HepG2 (cell line): Measurements from ENCODE around the gene TBCEL. TPM values are rescaled to one million over a fixed set of nuclear protein-coding genes. Genes with fewer than 3 reads are reported as not detected.

ENCODE experiments used
- ATAC-seq: fragments of 200-7000 bp; cut with Tn5 transposase; 3 replicates; pipeline ENCODE4 v1.9.1; 2020; ENCODE audit warnings: mild to moderate bottlenecking, moderate library complexity
- BruUV-seq: library from RNA; stranded (reverse); fragments of 400-500 nt; replicated peaks from 2 replicates; lab custom pipeline; 2021; lab: Mats Ljungman, UMichigan
- CTCF ChIA-PET: fragments of 300-600 bp; formaldehyde crosslinking; extraction: SDS; loops from one replicate; lab custom pipeline; 2021; ENCODE audit warnings: low total read pairs, inconsistent platforms, low intra/inter-chr PET ratio; lab: Yijun Ruan, JAX
- POLR2A ChIA-PET: fragments of 350-600 bp; sonication (Branson Sonifier 250); formaldehyde crosslinking; loops from one replicate; lab custom pipeline; 2020; ENCODE audit warnings: antibody characterized with exemption, inconsistent platforms; lab: Yijun Ruan, JAX
- DNase-seq: peaks from one replicate; pipeline ENCODE4 v3.0.0-alpha.2; 2015; ENCODE audit warnings: low spot score
- FAIRE-seq: peaks from 3 replicates; lab custom pipeline; 2011; peaks lifted over from hg19 to GRCh38; lab: Jason Lieb, UNC
- H2AFZ ChIP-seq: one replicate; pipeline ENCODE4 v1.6.1; 2011; ENCODE audit warnings: low read length, inconsistent platforms
- H3K27ac ChIP-seq: fragments of 300-600 bp; 3 replicates; pipeline ENCODE4 v1.8.0; 2011; ENCODE audit warnings: mixed run types, mild to moderate bottlenecking, mixed read lengths, low read length, inconsistent platforms; ENCODE audit not compliant: insufficient read depth; ENCODE audit errors: extremely low read length
- H3K27me3 ChIP-seq, 2 experiments: fragments of 200-600 bp in 1 of 2; 2 replicates in 1 of 2; 3 replicates in 1 of 2; pipeline versions ENCODE4 v1.6.0 to v1.8.0; 2011; ENCODE audit warnings: low read length in 2 of 2, mild to moderate bottlenecking in 2 of 2, moderate library complexity in 2 of 2, inconsistent platforms in 1 of 2; ENCODE audit not compliant: insufficient read depth in 2 of 2, control insufficient read depth in 1 of 2
- H3K36me3 ChIP-seq, 2 experiments: fragments of 200-600 bp in 1 of 2; replicated peaks in 1 of 2; 2 replicates in 1 of 2; 3 replicates in 1 of 2; pipeline versions ENCODE4 v1.5.1 to v1.8.0; 2011; ENCODE audit warnings: low read length in 2 of 2, inconsistent platforms in 1 of 2; ENCODE audit not compliant: insufficient read depth in 2 of 2, control insufficient read depth in 1 of 2
- H3K4me1 ChIP-seq: 2 replicates; pipeline ENCODE4 v1.5.1; 2012; ENCODE audit warnings: low read length, inconsistent platforms; ENCODE audit not compliant: insufficient read depth
- H3K4me2 ChIP-seq: 2 replicates; pipeline ENCODE4 v1.6.0; 2011; ENCODE audit warnings: low read depth, low read length, inconsistent platforms
- H3K4me3 ChIP-seq, 3 experiments: fragments of 200-600 bp in 1 of 3; sonication (generic), shearing (Covaris generic) in 1 of 3; replicated peaks in 1 of 3; 2 replicates each; pipeline ENCODE4 v1.5.1; 2011 to 2016; ENCODE audit warnings: low read length in 3 of 3, inconsistent platforms in 2 of 3, low read depth in 2 of 3, mild to moderate bottlenecking in 2 of 3, control low read depth in 1 of 3, mixed read lengths in 1 of 3; ENCODE audit not compliant: insufficient read depth in 1 of 3
- H3K79me2 ChIP-seq: one replicate; pipeline ENCODE4 v1.6.1; 2011; ENCODE audit warnings: low read length, inconsistent platforms; ENCODE audit not compliant: insufficient read depth
- H3K9ac ChIP-seq: 2 replicates; pipeline ENCODE4 v1.6.0; 2011; ENCODE audit warnings: mild to moderate bottlenecking, low read depth, low read length, inconsistent platforms; ENCODE audit not compliant: insufficient read depth
- H3K9me3 ChIP-seq: 2 replicates; pipeline ENCODE4 v1.5.1; 2012; ENCODE audit warnings: mild to moderate bottlenecking, low read length
- H4K20me1 ChIP-seq: 2 replicates; pipeline ENCODE4 v1.6.0; 2011; ENCODE audit warnings: inconsistent platforms, mild to moderate bottlenecking, low read length, moderate library complexity; ENCODE audit not compliant: insufficient read depth
- CEBPB ChIP-seq: IDR thresholded peaks from 2 replicates; pipeline ENCODE4 v1.6.1; 2011; ENCODE audit warnings: low read depth, low read length, improper control_type of control experiment, borderline replicate concordance
- DNMT3B ChIP-seq: conservative IDR thresholded peaks from 2 replicates; pipeline ENCODE4 v1.6.1; 2016; ENCODE audit warnings: missing biosample characterization, control low read depth
- KAT8 ChIP-seq: IDR thresholded peaks from 2 replicates; pipeline ENCODE4 v1.6.1; 2016; ENCODE audit warnings: missing genetic modification reagents, missing compliant biosample characterization
- KMT2B ChIP-seq: IDR thresholded peaks from 2 replicates; pipeline ENCODE4 v1.6.1; 2016; ENCODE audit warnings: missing genetic modification reagents, missing compliant biosample characterization
- NR3C1 ChIP-seq: sonication (generic); formaldehyde crosslinking; IDR thresholded peaks from 2 replicates; pipeline ENCODE4 v1.4.0; 2020; ENCODE audit warnings: missing genetic modification reagents
- RXRA ChIP-seq: sonication (generic); formaldehyde crosslinking; IDR thresholded peaks from 2 replicates; pipeline ENCODE4 v1.5.1; 2020; ENCODE audit warnings: missing genetic modification reagents
- SMYD3 ChIP-seq: sonication (generic); formaldehyde crosslinking; IDR thresholded peaks from 2 replicates; pipeline ENCODE4 v1.8.1; 2023; ENCODE audit warnings: mild to moderate bottlenecking, missing genetic modification reagents
- SRSF1 ChIP-seq: fragments of 200-400 bp; formaldehyde crosslinking; optimal IDR thresholded peaks from 2 replicates; pipeline ENCODE3; 2017; ENCODE audit warnings: mild to moderate bottlenecking, low read depth, low read length, moderate library complexity
- SUZ12 ChIP-seq: fragments of 150-350 bp; IDR thresholded peaks from 2 replicates; pipeline ENCODE4 v1.6.1; 2014; ENCODE audit warnings: low read depth, low read length
- ZNF225 ChIP-seq: sonication (generic); formaldehyde crosslinking; IDR thresholded peaks from 2 replicates; pipeline ENCODE4 v1.4.0; 2020; ENCODE audit warnings: mild to moderate bottlenecking, missing genetic modification reagents
- ZNF333 ChIP-seq: sonication (generic); formaldehyde crosslinking; IDR thresholded peaks from 2 replicates; pipeline ENCODE4 v1.4.0; 2020; ENCODE audit warnings: mild to moderate bottlenecking, missing genetic modification reagents, borderline replicate concordance
- ZNF44 ChIP-seq: sonication (generic); formaldehyde crosslinking; IDR thresholded peaks from 2 replicates; pipeline ENCODE4 v1.5.1; 2020; ENCODE audit warnings: mild to moderate bottlenecking, missing genetic modification reagents
- ZNF792 ChIP-seq: IDR thresholded peaks from 2 replicates; pipeline ENCODE4 v1.6.1; 2016
- WGBS: methylation state at CpG from one replicate; pipeline ENCODE4 v1.1.6; 2017; ENCODE audit warnings: low lambda C conversion rate; 5-methylcytosine and 5-hydroxymethylcytosine counted together
- in situ Hi-C: cut with HindIII; loops from 2 replicates; pipeline ENCODE4 v1.10.0; 2017; ENCODE audit warnings: low pct_unique_long_range_greater_than_20kb; ENCODE audit not compliant: extremely low pct_ligation_motif_present
- intact Hi-C: fragments of 100-400 bp; cut with micrococcal nuclease; formaldehyde crosslinking; loops from one replicate; pipeline ENCODE4 v1.10.0; 2022; ENCODE audit not compliant: unreplicated experiment
- polyA plus RNA-seq, 8 experiments: library from polyadenylated mRNA; depleted of rRNA in 3 of 8; stranded (reverse) in 7 of 8; unstranded in 1 of 8; fragments of >200 nt; fragmentation: Illumina TruSeq in 4 of 8; extraction: Trizol in 4 of 8; gene quantifications; 2 replicates each; pipeline versions ENCODE4 v1.2.1 to v1.2.3, GENCODE V29; 2011 to 2016; ENCODE audit warnings: low read depth in 4 of 8, missing spikeins in 1 of 8, mixed read lengths in 1 of 8; ENCODE audit not compliant: insufficient read depth in 1 of 8
- total RNA-seq, 5 experiments: library from RNA; depleted of rRNA; stranded (reverse); fragments of >200 nt; fragmentation: Illumina TruSeq; extraction: Trizol; gene quantifications; 2 replicates each; pipeline ENCODE4 v1.2.3, GENCODE V29; 2016; ENCODE audit warnings: low read depth in 1 of 5
- TF ChIP-seq, protein P1 (sequence below): sonication (generic); formaldehyde crosslinking; IDR thresholded peaks from 2 replicates; pipeline ENCODE4 v1.4.0; 2020; ENCODE audit warnings: low read depth, mild to moderate bottlenecking, missing genetic modification reagents
- TF ChIP-seq, protein P2 (sequence below): sonication (generic); formaldehyde crosslinking; IDR thresholded peaks from 2 replicates; pipeline ENCODE4 v1.5.1; 2020; ENCODE audit warnings: mild to moderate bottlenecking, missing genetic modification reagents
- TF ChIP-seq, protein P3 (sequence below): sonication (generic); formaldehyde crosslinking; IDR thresholded peaks from 2 replicates; pipeline ENCODE4 v1.8.1; 2023; ENCODE audit warnings: mild to moderate bottlenecking, missing genetic modification reagents
- TF ChIP-seq, protein P4 (sequence below): sonication (generic); formaldehyde crosslinking; IDR thresholded peaks from 2 replicates; pipeline ENCODE4 v1.9.0; 2021; ENCODE audit warnings: missing genetic modification reagents, mild to moderate bottlenecking, borderline replicate concordance

The TBCEL gene
- total and polyA plus RNA-seq, 2 of the 13 experiments (the other 11 are each of a cell fraction or from before 2014, with no cell fraction given) = 6.1 to 12.5 TPM

DNA sequence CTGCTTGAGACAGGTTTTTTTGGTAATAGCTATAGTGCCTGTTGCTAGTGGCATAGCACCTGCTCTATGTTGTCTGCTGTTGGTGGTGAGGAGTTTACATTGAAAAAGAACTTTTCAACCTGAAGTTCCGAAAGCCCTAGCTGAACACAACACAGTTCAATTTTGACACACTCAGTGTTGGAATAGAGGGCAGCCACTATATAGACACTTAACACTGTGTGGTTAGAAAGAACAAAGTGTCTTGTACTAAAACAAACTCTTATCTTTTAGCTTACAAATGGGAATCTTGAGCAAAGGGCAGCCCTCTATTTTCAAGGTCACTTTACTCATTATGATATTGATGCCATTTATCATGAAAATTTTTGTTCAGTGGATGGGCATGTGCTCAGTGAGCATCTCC lies 18.4 kb downstream of the TBCEL start:
- Histone ChIP-seq H3K4me2 (no peak overlapping the region), H3K9me3 (no peaks in the 10 kb centered on the region), H3K9ac (no peak overlapping the region), H3K4me1 (peaks cover 42% of the 10 kb centered on the region), H3K4me3 (no peak overlapping the region), H2AFZ (no peak overlapping the region), H4K20me1 (no peaks in the 10 kb centered on the region), H3K36me3 (peaks cover 0 to 1% of the 10 kb centered on the region in 2 experiments; a peak in 1 of 5 replicates), H3K79me2 (no peaks in the 10 kb centered on the region), H3K27me3 (no peaks in the 10 kb centered on the region), H3K27ac (no peak overlapping the region)
- intact Hi-C loops (no loop called here), in situ Hi-C loops (no loop called here)
- DNase-seq (no peak), ATAC-seq (no peak), FAIRE-seq (no peak)
- ChIA-PET POLR2A (interaction anchor here (0.6 kb wide), 1 partner anchor 26 kb away, joined by 3 read pairs; no protein-coding TSS in a partner anchor), CTCF (no interaction called here)
- no TSS peak for BruUV-seq
- 100% methylated on average over 1 of the region's 1 CpG for WGBS
- TF ChIP-seq ZNF333 (CRISPR knock-in tag) (no peak), SUZ12 (no peak), SMYD3 (CRISPR knock-in tag) (no peak), RXRA (no peak), KMT2B (CRISPR knock-in tag) (no peak), DNMT3B (CRISPR knock-in tag) (no peak), KAT8 (CRISPR knock-in tag) (no peak), SRSF1 (no peak), ZNF44 (CRISPR knock-in tag) (no peak), ZNF225 (no peak), CEBPB (no peak), ZNF792 (CRISPR knock-in tag) (no peak), NR3C1 (CRISPR knock-in tag) (no peak)
- TF ChIP-seq, protein P1, sequence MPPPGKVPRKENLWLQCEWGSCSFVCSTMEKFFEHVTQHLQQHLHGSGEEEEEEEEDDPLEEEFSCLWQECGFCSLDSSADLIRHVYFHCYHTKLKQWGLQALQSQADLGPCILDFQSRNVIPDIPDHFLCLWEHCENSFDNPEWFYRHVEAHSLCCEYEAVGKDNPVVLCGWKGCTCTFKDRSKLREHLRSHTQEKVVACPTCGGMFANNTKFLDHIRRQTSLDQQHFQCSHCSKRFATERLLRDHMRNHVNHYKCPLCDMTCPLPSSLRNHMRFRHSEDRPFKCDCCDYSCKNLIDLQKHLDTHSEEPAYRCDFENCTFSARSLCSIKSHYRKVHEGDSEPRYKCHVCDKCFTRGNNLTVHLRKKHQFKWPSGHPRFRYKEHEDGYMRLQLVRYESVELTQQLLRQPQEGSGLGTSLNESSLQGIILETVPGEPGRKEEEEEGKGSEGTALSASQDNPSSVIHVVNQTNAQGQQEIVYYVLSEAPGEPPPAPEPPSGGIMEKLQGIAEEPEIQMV (CRISPR knock-in tag) = no peak
- TF ChIP-seq, protein P2, sequence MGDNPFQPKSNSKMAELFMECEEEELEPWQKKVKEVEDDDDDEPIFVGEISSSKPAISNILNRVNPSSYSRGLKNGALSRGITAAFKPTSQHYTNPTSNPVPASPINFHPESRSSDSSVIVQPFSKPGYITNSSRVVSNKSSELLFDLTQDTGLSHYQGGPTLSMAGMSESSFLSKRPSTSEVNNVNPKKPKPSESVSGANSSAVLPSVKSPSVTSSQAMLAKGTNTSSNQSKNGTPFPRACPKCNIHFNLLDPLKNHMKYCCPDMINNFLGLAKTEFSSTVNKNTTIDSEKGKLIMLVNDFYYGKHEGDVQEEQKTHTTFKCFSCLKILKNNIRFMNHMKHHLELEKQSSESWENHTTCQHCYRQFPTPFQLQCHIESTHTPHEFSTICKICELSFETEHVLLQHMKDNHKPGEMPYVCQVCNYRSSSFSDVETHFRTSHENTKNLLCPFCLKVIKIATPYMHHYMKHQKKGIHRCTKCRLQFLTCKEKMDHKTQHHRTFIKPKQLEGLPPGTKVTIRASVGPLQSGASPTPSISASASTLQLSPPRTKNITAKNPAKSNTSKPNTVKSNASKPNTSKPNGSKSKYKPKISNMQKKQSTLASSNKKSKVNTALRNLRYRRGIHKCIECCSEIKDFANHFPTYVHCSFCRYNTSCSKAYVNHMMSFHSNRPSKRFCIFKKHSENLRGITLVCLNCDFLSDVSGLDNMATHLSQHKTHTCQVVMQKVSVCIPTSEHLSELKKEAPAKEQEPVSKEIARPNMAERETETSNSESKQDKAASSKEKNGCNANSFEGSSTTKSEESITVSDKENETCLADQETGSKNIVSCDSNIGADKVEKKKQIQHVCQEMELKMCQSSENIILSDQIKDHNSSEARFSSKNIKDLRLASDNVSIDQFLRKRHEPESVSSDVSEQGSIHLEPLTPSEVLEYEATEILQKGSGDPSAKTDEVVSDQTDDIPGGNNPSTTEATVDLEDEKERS (CRISPR knock-in tag) = no peak
- TF ChIP-seq, protein P3, sequence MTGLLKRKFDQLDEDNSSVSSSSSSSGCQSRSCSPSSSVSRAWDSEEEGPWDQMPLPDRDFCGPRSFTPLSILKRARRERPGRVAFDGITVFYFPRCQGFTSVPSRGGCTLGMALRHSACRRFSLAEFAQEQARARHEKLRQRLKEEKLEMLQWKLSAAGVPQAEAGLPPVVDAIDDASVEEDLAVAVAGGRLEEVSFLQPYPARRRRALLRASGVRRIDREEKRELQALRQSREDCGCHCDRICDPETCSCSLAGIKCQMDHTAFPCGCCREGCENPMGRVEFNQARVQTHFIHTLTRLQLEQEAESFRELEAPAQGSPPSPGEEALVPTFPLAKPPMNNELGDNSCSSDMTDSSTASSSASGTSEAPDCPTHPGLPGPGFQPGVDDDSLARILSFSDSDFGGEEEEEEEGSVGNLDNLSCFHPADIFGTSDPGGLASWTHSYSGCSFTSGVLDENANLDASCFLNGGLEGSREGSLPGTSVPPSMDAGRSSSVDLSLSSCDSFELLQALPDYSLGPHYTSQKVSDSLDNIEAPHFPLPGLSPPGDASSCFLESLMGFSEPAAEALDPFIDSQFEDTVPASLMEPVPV = no peak
- TF ChIP-seq, protein P4, sequence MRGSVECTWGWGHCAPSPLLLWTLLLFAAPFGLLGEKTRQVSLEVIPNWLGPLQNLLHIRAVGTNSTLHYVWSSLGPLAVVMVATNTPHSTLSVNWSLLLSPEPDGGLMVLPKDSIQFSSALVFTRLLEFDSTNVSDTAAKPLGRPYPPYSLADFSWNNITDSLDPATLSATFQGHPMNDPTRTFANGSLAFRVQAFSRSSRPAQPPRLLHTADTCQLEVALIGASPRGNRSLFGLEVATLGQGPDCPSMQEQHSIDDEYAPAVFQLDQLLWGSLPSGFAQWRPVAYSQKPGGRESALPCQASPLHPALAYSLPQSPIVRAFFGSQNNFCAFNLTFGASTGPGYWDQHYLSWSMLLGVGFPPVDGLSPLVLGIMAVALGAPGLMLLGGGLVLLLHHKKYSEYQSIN (CRISPR knock-in tag) = no peak
